ENCODE data around the gene TNRC6C. TPM values are rescaled to one million over a fixed set of nuclear protein-coding genes. Genes with fewer than 3 reads are reported as not detected.

Gene TNRC6C
- total RNA-seq, 1 donor from 2014 or later: 22.4 TPM

DNA sequence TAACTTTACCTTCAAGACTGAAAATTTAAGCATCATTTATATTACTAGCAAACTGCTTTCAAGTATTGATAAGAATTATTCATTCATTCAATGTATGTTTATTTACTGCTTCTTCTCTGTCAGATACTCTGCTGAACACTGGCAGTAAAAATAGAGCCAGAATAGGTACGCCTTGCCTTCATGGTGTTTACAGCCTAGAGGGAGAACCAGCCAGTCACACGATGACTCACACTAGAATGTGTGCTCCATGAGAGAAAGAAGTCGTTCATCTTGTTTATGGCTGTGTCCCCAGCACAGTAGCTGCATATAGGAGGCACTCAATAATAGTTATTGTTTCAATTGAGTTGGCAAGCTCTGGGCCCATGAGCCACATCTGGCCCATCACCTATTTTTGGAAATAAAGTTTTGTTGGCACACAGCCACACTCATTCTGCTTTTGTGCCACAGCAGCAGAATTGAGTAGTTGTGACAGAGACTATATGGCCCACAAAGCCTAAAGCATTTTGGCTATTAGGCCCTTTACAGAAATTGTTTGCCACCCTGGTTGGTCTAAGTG is 85.9 kb downstream of the TNRC6C start:
- ATAC-seq (no peak), DNase-seq (no peak)
- H3K9me3 ChIP-seq: no peaks in the 10 kb centered on the region
- H3K36me3 ChIP-seq: peaks cover 10% of the 10 kb centered on the region
- TF ChIP-seq, protein P1, sequence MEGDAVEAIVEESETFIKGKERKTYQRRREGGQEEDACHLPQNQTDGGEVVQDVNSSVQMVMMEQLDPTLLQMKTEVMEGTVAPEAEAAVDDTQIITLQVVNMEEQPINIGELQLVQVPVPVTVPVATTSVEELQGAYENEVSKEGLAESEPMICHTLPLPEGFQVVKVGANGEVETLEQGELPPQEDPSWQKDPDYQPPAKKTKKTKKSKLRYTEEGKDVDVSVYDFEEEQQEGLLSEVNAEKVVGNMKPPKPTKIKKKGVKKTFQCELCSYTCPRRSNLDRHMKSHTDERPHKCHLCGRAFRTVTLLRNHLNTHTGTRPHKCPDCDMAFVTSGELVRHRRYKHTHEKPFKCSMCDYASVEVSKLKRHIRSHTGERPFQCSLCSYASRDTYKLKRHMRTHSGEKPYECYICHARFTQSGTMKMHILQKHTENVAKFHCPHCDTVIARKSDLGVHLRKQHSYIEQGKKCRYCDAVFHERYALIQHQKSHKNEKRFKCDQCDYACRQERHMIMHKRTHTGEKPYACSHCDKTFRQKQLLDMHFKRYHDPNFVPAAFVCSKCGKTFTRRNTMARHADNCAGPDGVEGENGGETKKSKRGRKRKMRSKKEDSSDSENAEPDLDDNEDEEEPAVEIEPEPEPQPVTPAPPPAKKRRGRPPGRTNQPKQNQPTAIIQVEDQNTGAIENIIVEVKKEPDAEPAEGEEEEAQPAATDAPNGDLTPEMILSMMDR (IDR thresholded peaks at IDR 0.05): no peak
- intact Hi-C loops (cut with DNase I): no loop called here
- H3K4me1 ChIP-seq: peaks cover 22% of the 10 kb centered on the region
- no peaks in the 10 kb centered on the region for H3K27me3 ChIP-seq (ENCODE audit: low read depth)
- H3K27ac ChIP-seq: no peak overlapping the region
- H3K4me3 ChIP-seq: no peak overlapping the region

DNA sequence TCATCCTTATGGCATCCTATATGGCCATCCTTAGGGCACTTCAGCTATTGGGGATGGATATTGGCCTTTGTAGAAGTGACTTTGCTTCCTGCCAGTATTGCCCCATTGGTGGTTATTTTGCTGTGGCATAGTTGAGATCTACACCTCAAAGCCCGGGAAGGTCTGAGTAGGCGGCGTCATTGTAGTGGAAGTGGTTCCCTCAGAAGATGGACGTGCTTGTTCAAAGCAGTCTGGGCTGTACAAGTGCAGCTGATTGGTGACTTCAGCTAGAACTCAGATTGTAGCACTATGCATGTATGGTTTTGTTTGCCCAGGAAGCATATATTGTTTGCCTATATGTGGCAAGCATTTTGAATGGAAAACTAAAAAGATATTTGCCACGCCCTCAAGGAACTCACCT is 86.8 kb downstream of the TNRC6C start:
- Histone ChIP-seq H3K4me1 (peaks cover 13% of the 10 kb centered on the region), H3K27ac (no peak overlapping the region), H3K27me3 (ENCODE audit: low read depth) (no peaks in the 10 kb centered on the region), H3K4me3 (no peak overlapping the region), H3K9me3 (no peaks in the 10 kb centered on the region), H3K36me3 (peaks cover 19% of the 10 kb centered on the region)
- no peak for DNase-seq
- ATAC-seq: no peak
- intact Hi-C loops (cut with DNase I): no loop called here
- TF ChIP-seq, protein P1 (IDR thresholded peaks at IDR 0.05): no peak

DNA sequence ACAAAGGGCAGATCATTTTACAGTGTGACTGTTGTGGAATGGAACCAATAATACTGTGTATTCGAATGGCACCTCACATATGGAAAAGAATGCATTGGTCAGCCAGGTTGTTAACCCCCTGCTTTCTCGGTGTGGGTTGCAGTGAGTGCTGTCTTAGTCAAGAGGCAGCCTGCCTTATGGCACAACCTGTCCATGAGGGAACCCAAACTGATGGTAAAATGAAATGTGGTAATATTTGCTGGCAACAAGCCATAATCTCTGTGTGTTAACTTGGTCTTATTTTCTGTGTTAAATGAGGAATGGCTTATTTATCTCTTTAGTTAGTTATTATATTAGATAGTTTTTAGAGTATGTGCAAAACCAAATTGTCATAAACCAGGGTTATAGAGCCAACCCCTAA is 88.4 kb downstream of the TNRC6C start:
- peaks cover 31% of the 10 kb centered on the region for H3K36me3 ChIP-seq
- intact Hi-C loops (cut with DNase I): no loop called here
- H3K27ac ChIP-seq: no peak overlapping the region
- DNase-seq (no peak), ATAC-seq (no peak)
- no peaks in the 10 kb centered on the region for H3K27me3 ChIP-seq (ENCODE audit: low read depth)
- no peak overlapping the region for H3K4me3 ChIP-seq
- H3K4me1 ChIP-seq: peaks cover 5% of the 10 kb centered on the region
- TF ChIP-seq, protein P1 (IDR thresholded peaks at IDR 0.05): no peak
- H3K9me3 ChIP-seq: no peaks in the 10 kb centered on the region

DNA sequence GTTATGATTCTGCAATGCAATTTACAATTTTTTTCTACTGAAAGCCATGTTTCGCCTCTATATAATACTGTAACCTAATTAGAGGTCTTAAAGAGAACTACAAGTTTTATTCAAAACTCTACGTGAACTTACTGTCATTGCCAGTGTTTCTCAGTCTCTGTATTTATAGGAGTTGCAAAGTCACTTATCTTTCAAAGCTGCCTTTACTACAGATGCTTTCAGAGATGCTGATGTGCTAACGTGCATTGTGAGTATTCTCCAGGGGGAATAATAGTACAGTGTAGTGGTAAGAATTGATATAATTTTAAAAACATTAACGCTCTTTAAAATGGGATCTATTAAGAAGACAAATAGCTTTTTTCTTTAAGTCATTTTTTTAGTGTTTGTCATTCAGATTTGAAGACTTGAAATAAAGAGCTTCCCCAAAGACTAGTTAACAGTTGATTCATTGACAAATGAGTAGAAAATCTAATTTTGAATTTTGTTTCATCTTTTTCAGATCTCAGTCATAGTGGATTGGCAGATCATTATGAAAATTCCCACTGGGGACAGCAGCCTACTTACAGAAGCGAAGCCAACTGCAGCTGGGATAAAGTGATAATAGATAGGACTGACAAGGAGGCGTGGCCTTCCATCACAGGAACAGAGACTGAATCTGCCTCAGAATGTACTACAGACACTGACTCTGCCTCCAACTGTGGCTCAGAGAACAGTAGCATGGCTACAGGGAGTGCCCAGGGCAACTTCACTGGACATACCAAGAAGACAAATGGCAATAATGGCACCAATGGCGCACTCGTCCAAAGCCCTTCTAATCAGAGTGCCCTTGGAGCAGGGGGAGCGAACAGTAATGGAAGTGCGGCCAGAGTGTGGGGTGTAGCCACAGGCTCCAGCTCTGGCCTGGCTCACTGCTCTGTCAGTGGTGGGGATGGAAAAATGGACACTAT is 90.1 kb downstream of the TNRC6C start:
- Histone ChIP-seq H3K36me3 (peaks cover 42% of the 10 kb centered on the region), H3K27me3 (ENCODE audit: low read depth) (no peaks in the 10 kb centered on the region), H3K4me1 (no peaks in the 10 kb centered on the region), H3K9me3 (no peaks in the 10 kb centered on the region), H3K27ac (no peak overlapping the region), H3K4me3 (no peak overlapping the region)
- DNase-seq: no peak
- intact Hi-C loops (cut with DNase I): no loop called here
- TF ChIP-seq, protein P1 (IDR thresholded peaks at IDR 0.05): no peak
- no peak for ATAC-seq

DNA sequence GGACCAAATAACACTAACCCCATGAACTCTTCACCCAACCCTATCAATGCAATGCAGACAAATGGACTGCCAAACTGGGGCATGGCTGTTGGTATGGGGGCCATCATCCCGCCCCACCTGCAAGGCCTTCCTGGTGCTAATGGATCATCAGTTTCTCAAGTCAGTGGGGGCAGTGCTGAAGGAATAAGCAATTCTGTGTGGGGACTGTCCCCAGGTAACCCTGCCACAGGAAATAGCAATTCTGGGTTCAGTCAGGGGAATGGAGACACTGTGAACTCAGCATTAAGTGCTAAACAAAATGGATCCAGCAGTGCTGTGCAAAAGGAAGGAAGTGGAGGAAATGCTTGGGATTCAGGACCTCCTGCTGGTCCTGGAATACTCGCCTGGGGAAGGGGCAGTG is 91.1 kb downstream of the TNRC6C start:
- Histone ChIP-seq H3K4me3 (no peak overlapping the region), H3K27ac (no peak overlapping the region), H3K27me3 (ENCODE audit: low read depth) (no peaks in the 10 kb centered on the region), H3K9me3 (no peaks in the 10 kb centered on the region), H3K4me1 (no peaks in the 10 kb centered on the region), H3K36me3 (peaks cover 42% of the 10 kb centered on the region)
- TF ChIP-seq, protein P1 (IDR thresholded peaks at IDR 0.05): no peak
- DNase-seq (no peak), ATAC-seq (no peak)
- intact Hi-C loops (cut with DNase I): no loop called here
